GM21737 (cell line): ENCODE measurements around the gene LYPD1.
A peak's percentile ranks its signal among the peaks of the same experiment; 100 is the strongest.
"Not testable (repeated sequence)": the region's sequence is repeated elsewhere in the genome, so short reads cannot be mapped to it uniquely, and the experiment has no call there.

Source experiments
- ATAC-seq: cut with Tn5 transposase; IDR thresholded peaks from one replicate; pipeline ENCODE4 v1.9.1; 2021; ENCODE audit warnings: mild to moderate bottlenecking, moderate library complexity; ENCODE audit not compliant: unreplicated experiment

LYPD1 gene, protein sequence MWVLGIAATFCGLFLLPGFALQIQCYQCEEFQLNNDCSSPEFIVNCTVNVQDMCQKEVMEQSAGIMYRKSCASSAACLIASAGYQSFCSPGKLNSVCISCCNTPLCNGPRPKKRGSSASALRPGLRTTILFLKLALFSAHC

DNA sequence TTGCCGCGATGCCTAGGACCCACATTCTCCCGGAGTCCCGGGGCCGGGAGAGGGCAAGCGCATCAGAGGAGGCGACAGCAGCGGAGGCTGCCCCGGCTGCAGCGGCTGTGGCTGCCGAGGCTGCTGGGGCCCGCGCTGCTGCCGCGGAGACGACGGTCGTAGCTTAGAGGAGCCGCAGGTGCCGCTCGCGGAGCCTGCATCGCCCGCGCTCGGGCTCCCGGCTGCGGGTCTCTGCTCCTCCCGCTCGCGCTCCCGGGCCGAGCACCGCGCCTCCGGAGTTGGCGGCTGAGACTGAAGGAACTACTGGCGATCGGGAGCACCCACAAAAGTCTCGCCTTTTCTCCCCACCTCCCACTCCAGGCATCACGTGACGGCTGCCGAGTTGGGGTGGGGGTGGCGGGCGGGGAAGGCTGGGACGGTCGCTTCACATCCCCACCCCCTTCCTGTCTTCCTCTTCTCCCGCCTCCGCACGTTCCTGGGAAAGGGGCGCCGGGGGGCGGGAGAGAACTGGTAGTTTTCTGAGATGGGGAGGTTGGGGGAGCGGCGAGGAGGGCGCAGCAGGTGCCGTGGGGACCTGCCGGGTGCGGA lies at the start of gene LYPD1:
Gene LYPD1, minus strand, starts transcription at position 298 of the 588 bp plus-strand sequence. Its CDS starts 273 bp downstream, at position 25.
- no peak for ATAC-seq

DNA sequence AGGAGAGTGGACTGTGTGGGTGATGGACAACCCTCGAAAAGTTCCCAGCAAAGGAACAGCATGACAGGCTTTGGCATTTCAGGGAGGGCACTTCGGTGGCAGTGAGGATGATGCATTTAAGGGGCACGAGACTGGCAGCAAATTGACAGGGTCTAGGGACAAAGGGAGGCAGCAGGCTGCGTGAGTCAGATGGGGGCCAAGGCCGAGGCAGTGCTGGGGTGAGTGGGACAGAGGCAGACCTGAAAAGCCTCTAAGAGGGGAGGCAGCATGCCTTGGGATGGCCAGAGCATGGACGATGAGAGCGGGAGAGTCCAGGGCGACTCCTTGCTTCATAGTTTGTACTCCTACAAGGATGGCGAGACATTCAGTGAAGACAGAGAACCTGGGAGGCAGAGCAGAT lies 49.5 kb upstream of the LYPD1 start:
- ATAC-seq = no peak

DNA sequence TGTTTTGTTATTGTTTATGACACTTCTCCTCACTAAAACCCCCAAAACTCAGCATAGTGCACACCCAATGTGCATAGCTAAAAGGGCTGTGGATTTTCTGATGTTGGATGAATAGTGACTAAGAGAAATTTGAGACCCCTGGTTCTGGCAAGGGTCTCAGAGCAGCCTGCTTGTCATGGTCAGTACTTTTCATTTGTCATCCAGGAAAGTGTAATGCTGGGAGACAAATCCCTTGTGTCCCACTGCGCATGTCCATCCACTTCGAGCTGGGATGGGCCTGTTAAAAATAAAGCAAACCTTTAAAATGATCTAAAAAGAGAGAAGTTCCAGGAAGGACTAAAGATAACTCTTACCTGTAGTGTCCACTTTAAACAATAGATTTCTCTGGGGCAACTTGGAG lies 46.9 kb upstream of the LYPD1 start:
- no peak for ATAC-seq

DNA sequence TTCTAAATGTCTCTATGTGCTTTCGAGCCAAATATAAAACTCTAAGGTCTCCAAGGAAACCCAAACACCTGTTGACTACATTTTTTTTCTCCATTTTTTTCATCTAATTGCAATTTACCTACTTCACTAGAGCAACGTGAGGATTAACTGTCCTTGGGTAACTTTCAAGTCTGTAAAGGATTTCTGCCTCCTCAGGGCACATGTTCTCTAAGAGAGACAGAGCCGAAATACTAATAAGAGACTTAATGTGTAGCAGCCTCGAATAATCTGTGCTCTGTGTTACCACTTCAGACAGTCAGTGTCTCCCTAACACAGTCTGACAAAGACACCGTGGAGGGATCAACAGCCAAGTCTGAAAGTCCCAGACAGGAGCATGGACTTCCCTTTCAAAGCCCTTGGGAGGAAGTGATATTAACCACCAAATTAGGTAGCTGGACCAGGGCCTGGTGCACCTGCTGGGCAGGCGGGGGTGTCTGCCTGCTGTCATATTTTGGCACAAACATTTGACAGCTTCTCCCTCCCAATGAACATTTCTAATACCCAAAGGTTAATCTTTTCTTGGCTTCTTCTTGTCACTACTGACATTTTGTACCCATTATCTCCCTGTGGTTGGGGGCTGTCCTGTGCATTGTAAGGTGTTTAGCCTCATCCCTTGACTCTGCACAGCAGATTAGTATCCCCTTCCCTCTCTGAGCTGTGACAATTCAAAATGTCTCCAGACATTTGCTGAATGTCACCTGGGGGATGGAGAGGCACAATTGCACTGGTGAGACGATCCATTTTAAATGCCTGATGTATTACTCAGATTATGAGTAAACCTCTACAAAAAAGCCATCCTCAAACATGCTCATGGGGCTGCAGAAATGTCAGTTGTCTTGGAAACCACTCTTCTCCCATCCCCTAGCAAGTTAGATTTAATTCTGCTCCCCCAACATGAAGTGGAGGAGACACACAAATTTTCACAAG lies 45.7 kb upstream of the LYPD1 start:
- peak; percentile 69 for ATAC-seq

DNA sequence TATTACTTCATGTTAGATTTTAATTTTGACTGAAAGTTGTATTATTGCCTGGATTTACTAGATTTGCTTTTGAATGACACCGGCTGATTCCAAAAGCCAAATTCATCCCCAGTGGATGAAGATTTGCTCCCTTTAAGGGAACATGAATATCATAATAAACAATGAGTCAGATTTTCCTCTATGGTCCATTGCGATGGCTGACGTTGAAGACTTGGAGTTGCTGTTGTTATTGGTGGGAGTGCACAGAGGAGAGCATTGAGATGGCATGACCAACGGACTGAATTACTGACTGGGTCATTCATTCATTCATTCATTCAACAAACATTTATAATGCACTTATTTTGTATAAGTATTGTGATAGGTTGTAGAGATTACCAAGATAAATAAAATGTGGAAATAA lies 33.4 kb upstream of the LYPD1 start:
- no peak for ATAC-seq

DNA sequence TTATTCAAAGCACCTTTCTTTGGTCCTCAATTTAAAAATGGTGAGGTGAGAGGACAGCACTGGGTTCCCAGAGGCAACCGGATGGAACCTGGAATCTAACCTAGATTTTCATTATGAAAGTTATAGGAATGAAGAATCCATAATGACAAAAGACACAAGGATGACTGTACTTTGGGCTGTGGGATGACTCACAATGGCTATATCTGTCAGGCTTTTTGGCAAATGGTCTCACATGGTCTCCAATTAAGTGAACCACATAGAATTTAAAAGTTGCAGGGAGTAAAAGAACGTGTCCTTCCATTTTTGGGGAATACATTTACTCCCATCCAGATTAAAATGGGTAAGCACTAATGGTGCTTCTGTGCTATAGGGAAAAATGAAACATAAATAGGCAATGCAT lies 31.8 kb upstream of the LYPD1 start:
- no peak for ATAC-seq

DNA sequence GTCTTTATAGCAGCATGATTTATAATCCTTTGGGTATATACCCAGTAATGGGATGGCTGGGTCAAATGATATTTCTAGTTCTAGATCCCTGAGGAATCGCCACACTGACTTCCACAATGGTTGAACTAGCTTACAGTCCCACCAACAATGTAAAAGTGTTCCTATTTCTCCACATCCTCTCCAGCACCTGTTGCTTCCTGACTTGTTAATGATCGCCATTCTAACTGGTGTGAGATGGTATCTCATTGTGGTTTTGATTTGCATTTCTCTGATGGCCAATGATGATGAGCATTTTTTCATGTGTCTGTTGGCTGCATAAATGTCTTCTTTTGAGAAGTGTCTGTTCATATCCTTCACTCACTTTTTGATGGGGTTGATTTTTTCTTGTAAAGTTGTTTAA lies 29.8 kb upstream of the LYPD1 start:
- ATAC-seq = not testable (repeated sequence)

DNA sequence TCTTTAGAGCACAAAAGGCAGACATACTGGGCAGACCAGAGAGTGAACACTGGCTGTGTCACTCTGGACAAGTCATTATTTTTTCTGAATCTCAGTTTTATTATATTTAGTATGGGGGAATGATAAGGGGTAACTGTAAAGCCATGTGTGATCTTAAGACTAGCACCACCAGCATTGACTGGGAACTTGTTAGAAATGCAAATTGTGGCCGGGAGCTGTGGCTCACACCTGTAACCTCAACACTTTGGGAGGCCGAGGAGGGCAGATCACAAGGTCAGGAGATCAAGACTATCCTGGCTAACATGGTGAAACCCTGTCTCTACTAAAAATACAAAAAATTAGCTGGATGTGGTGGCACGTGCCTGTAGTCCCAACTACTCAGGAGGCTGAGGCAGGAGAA lies 28.3 kb upstream of the LYPD1 start:
- ATAC-seq = not testable (repeated sequence)

DNA sequence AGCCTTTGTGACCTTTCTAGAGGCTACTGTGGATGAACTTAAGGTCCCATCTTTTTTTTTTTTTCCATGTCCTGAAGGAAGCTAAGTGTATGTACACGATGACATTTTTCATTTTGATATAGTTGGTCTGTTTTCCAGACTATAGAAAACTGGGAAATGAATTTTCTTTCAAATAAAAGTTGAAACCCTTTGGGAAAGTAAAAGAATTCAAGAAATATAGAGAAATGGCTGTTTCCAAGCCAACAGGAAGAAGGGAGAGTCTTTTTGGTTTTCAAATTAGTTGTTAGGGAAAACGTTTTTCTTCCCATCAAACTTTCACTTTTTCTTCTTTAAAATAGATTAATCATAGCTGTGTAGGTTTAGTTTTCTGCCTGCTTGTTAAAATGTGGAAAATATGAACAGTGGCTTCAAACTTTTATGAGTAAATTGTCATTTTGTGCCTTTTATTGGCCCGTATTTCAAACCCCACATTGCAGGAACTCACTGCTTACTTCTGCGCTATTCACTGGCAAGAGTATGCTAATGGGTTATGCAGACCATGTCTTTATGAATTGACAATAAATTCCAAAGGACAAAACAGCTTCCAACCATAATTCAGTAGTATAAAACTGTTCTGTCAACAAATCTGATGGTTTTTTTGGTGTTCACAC lies 27.7 kb upstream of the LYPD1 start:
- no peak for ATAC-seq

DNA sequence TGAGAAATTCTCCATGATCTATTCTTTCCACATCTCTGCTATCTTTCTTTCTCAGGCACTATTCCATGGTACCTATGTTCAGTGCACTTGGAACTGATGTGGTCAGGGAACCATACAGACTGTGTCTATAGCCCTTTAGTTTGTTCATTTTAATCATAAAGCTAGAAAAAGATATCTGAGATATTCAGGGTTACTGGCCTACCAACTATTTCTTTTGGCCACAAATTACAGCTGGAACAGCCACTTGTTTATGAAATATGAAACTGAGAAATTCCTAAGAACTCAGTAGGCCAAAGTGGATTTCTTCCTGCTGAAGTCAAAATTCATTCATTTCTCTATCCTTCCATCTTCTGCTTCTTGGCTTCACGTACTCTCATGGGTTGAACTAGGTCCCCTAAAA lies 22.8 kb upstream of the LYPD1 start:
- no peak for ATAC-seq

DNA sequence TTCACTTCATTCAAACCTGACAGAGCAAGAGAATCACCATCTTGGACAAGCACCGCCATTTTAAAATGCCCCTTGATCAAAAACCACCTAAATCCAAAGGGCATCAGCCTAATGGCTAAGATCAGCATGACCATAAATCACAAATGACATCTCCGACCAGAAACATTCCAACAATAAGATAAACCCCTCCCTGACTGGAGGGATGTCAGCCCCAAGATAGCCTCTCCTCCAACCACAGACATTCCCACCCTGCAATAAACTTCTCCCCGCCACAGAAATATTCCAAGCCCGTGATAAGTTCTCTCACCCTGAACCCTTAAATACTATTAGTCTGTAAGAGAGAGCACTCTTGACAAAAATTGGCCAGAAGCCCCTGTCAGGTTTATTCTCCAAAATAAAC lies 21.6 kb upstream of the LYPD1 start:
- no peak for ATAC-seq

DNA sequence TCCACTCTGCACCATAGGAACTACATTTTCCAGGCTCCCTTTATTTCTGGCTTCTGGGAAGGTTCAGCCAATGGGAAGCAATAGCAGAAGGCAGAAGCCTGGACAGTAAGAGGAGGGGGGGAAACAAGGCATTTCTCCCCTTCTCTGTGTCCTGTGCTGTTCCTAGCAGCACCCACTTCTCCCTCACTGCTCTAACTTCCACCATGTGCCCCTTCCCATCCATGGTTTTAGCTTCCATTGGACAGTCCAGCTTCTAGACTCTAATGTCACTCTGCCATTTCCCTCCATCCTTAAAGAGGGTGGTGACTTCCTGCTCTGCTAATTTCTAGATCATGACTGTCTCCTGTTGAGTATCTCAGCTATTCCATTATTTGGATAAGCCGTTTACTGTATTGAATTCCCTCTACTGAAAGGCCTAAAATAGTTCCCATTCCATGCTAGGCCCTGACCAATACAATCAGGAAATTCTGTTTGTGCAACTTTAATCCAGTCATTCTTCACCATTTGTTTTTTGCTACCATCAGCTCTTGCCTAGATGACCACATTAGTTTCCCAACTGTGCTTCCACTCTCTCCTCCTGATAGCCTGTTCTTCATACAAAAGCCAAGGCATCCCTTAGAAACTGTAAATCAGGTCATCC lies 20.8 kb upstream of the LYPD1 start:
- no peak for ATAC-seq

DNA sequence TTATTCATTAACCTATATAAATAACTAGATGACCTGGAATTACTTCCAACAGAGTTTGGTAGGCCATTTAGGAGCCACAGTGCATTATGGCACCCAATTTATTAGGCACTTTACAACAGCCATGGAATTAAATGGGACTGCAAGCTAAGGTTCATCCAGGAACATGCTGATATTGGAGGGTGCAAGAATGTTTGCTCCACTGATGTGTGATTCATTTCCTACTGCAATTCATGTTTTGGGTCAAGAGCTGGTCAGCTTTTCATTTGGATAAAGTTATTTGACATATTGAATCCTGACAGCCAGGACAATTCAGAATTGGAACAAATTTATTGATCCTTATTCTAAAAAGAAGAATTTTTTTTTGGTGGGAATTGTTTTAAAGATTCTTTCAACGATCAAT lies 11.8 kb upstream of the LYPD1 start:
- no peak for ATAC-seq

DNA sequence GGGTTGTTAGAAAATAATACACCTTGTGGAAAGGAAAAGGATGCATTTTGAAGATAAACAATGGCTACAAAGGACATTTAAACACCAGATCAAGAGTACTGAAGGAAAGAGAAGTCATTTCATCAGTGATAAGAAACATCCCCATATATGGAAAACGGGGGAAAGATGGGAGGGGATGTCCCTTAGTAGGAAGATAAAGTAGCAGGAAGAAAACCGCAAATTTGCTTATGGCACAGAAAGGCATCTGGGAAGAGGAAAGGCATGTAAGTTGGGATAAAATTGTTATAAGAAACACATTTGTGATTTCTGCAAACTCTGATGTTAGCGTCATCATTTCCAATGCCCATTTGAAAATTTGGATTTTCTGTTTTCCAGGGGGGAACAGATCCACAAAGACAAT lies 10.5 kb upstream of the LYPD1 start:
- ATAC-seq = no peak

DNA sequence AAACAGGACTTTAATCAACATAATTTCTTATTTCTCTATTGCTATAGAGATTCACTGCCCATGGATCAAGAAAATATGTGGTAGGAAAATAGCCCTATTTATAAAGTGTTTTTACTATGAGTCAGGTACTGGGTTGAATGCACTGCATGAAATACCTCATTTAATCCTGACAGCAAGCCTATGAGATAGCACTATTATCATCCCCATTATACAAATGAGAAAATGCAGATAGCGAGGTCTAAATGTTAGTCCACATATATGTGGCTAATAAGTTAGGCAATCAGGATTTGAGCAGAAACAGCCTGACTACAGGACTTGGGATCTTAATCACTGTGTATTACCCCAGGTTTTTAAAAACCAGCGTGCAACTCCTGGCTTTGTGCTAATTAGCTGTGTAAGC lies 8.5 kb upstream of the LYPD1 start:
- ATAC-seq = no peak

DNA sequence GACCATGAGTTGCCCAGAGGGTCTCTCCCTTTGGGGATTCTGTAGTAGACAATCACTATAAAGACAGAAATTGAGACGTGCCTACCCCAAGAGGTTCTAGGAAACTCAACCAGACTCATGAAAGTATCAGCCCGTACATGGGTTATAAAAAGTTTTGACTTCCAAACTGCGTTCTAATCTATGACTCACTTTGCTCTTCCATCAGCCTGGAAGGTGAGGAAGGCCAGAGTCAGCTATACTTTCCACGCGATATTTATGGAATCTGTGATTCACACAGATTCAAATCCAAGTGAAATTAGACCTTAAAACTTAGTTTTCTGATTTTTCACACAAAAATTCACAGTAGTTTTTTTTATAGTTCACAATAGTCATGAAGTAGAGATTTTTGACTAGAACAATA lies 7.7 kb upstream of the LYPD1 start:
- ATAC-seq = no peak

DNA sequence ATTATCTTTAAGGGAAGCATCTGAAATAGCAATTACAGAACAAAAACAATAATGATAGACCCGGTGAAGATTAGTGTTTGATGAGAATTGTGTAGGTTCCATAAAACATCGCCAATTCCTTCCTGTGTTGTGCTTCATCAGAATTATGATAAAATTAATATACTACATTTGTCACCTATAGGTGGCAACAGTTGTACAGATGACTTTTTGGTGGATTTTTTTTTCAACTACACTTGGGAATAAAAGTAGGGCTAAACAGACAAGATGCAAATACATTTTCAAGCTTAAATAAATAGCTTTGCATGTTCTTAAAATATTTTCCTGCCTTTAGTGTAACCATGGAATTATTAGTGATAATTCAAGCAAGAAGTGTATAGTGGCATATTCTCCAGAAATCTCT lies 7.0 kb upstream of the LYPD1 start:
- ATAC-seq = no peak

DNA sequence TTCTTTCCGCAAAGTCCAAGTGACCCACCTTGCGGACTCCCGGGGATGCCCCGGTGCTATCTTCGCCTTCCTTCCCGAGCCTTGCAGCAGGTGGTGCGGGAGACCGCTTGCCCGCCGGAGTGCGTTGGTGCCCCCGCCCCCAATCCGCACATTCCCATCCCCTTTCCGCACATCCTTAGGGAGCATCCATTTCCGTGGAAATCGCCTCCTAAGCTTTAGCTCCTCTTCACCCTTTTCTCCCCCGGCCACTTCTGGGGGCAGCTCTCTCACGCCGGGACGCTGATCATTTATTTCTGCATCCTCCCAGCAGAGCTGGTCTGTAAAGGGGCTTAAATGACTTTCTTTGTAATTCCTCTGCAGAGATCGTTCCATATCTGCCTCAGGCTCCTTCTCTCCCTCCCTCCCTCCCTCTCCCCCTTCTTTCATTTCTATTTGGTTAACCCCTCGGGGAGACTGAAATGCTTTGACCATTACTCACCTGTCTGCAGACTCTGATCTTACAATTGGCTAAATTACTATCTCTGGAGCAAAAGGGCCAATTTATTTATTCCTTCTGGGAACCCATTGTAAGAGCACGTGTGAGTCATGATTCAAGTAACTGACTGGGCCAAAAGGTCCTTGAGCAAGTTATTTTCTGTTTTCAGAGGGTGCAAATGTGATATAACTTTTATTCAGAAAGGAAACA lies 1.3 kb upstream of the LYPD1 start:
- no peak for ATAC-seq

DNA sequence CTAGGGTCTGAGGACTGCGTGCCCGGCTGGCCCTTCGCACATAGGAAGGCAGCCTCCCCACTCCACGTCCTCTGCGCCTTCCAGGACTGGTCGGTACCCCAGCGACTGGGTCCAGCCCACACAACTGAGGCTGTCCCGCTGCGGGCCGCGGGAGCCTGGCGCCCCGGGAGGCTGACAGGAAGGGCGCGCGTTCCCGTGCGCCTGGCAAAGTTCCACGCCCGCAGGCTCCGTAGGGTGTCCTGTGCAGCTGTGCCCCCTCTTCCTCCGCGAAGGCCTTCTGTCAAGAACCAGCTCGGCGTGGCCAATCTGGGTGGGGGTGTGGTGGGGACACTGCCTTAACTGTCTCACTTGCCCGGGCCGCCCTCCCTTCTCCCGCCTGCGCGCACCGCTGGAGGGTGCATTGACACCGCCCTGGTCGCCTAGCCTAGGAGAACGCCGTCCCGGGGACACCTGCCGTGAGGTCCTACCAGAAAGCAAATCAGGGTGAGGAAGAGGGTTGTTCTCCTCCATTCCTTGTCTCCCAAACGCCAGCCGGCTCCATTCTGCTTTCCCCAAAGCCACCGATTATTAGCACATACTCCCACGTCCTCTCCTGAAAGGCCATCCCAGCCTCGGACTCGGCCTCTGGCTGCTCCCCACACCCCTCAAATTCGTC lies 618 bp upstream of the LYPD1 start:
- no peak for ATAC-seq
